CD4-positive, alpha-beta T cell (primary cell): ENCODE measurements around the gene KIAA0040. TPM values are rescaled to one million over a fixed set of nuclear protein-coding genes. Genes with fewer than 3 reads are reported as not detected.

Experiments
- ATAC-seq: fragments of 200-7000 bp; cut with Tn5 transposase; one replicate; pipeline ENCODE4 v1.10.0; 2022; ENCODE audit warnings: mild to moderate bottlenecking; ENCODE audit not compliant: poor library complexity
- CTCF ChIA-PET: fragments of 350-600 bp; sonication (Branson Sonifier 250); formaldehyde crosslinking; loops from one replicate; lab custom pipeline; 2021; ENCODE audit warnings: antibody characterized with exemption, inconsistent platforms; lab: Charles Lee
- POLR2A ChIA-PET: fragments of 350-600 bp; sonication (Branson Sonifier 250); formaldehyde crosslinking; loops from one replicate; lab custom pipeline; 2021; ENCODE audit warnings: antibody characterized with exemption, inconsistent platforms; lab: Charles Lee
- DNase-seq, 14 experiments: peaks; one replicate each; pipeline ENCODE4 v3.0.0-alpha.2; 2013 to 2020; ENCODE audit warnings: mixed read lengths in 2 of 14
- H3K27ac ChIP-seq, 2 donors: one replicate each; pipeline versions ENCODE4 v1.5.1 to v1.7.0; 2013; ENCODE audit warnings: low read length in 2 of 2, low read depth in 1 of 2, mild to moderate bottlenecking in 1 of 2
- H3K27me3 ChIP-seq, 2 experiments: 1 replicate in 1 of 2; 2 replicates in 1 of 2; pipeline versions ENCODE4 v1.6.1 to v1.7.0; 2013; ENCODE audit warnings: low read length in 2 of 2, control low read depth in 1 of 2, mild to moderate bottlenecking in 1 of 2, moderate library complexity in 1 of 2; ENCODE audit not compliant: insufficient read depth in 2 of 2, control insufficient read depth in 1 of 2
- H3K36me3 ChIP-seq: one replicate; pipeline ENCODE4 v1.6.1; 2013; ENCODE audit warnings: low read length, control low read depth; ENCODE audit not compliant: insufficient read depth
- H3K4me1 ChIP-seq: one replicate; pipeline ENCODE4 v1.6.1; 2013; ENCODE audit warnings: low read length, control low read depth; ENCODE audit not compliant: insufficient read depth
- H3K4me3 ChIP-seq: one replicate; pipeline ENCODE4 v1.5.1; 2013; ENCODE audit warnings: mild to moderate bottlenecking, low read length, moderate library complexity
- H3K9me3 ChIP-seq, 2 experiments: 1 replicate in 1 of 2; 2 replicates in 1 of 2; pipeline versions ENCODE4 v1.6.1 to v1.7.0; 2013; ENCODE audit warnings: low read length in 2 of 2, mild to moderate bottlenecking in 2 of 2, control low read depth in 1 of 2, moderate library complexity in 1 of 2; ENCODE audit not compliant: control insufficient read depth in 1 of 2, insufficient read depth in 1 of 2
- H3K27ac Mint-ChIP-seq: one replicate; pipeline ENCODE4 v1.8.0; 2020; ENCODE audit warnings: mixed read lengths
- H3K27me3 Mint-ChIP-seq: one replicate; pipeline ENCODE4 v1.8.0; 2021; ENCODE audit warnings: mixed read lengths
- H3K36me3 Mint-ChIP-seq: one replicate; pipeline ENCODE4 v1.8.0; 2021; ENCODE audit warnings: low read depth, mixed read lengths
- H3K4me1 Mint-ChIP-seq: one replicate; pipeline ENCODE4 v1.8.0; 2021; ENCODE audit warnings: low read depth, mixed read lengths
- H3K4me3 Mint-ChIP-seq: one replicate; pipeline ENCODE4 v1.8.0; 2020; ENCODE audit warnings: mild to moderate bottlenecking, mixed read lengths
- H3K9me3 Mint-ChIP-seq: one replicate; pipeline ENCODE4 v1.8.0; 2020; ENCODE audit warnings: mixed read lengths
- intact Hi-C, 2 experiments: fragments of 100-400 bp; cut with DNase I in 1 of 2; cut with micrococcal nuclease in 1 of 2; formaldehyde crosslinking; loops; one replicate each; pipeline versions ENCODE4 v1.15.1 to v1.9.0; 2023 to 2025; cut with DNase I, micrococcal nuclease
- total RNA-seq, 174 experiments: library from RNA in 2 of 174; stranded (reverse) in 2 of 174; gene quantifications; one replicate each; pipeline ENCODE4 v1.2.3 and lab custom pipeline; 2021 to 2026
- TF ChIP-seq, protein P1 (sequence below): fragments of 200-600 bp; IDR thresholded peaks from one replicate; pipeline ENCODE4 v1.8.0; 2022; ENCODE audit warnings: antibody characterized with exemption, mild to moderate bottlenecking

KIAA0040 gene
- total RNA-seq, 2 experiments from 2014 or later, result 13.5 to 14.5 TPM

DNA sequence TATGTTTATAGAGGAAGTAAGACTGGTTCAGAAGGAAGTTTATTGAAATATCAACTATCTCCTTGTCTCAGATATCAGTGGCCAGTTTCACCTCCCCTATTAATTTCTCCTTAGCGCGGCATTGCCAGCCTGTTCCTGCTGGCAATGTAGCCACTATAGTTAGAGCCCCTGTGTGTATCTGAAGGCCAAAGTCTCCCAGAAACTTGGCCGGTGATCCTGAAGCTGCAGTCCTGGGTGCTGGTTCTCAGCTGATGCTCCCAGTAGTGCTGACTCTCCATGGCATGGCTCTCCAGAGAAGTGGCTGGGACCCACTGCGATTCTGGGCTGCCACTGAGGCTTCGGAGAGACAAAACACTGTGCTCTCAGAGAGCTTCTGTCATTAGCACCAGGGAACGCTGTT is 65.0 kb downstream of the KIAA0040 start:
- CTCF ChIA-PET, result interaction anchor here (1.0 kb wide), 1 partner anchor 192 kb away, joined by 3 read pairs; no protein-coding TSS in a partner anchor
- POLR2A ChIA-PET, result no interaction called here

DNA sequence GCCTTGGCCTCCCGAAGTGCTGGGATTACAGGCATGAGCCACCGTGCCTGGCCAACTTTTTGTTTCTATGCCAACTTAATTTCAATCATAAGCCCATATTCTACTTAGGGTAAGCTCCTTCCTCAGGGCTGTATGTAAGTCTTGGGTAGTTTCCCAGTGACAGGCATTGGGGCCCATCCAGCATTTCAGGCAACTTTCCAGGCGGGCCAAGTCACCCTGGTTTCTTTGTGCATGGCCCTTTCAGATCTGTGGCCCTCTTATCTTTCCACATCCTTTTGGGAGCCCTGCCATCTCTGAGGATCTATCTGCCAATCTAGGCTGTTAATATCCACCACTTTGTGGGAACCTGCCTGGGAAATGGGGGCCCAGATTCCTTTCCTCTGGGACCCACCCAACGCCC is 66.2 kb downstream of the KIAA0040 start:
- no peak overlapping the region for H3K27ac ChIP-seq
- Mint-ChIP-seq H3K27me3 (no peaks in the 10 kb centered on the region), H3K27ac (no peak overlapping the region), H3K4me3 (no peak overlapping the region), H3K9me3 (no peaks in the 10 kb centered on the region), H3K4me1 (no peaks in the 10 kb centered on the region), H3K36me3 (no peaks in the 10 kb centered on the region)
- H3K36me3 ChIP-seq, result no peaks in the 10 kb centered on the region
- H3K9me3 ChIP-seq, result no peaks in the 10 kb centered on the region
- peaks cover 2% of the 10 kb centered on the region for H3K4me1 ChIP-seq
- DNase-seq (no peak), ATAC-seq (no peak)
- CTCF ChIA-PET, result interaction anchor here (2.7 kb wide), 1 partner anchor 103 kb away, joined by 20 read pairs; the partner anchor contains the start of gene MRPS14
- H3K4me3 ChIP-seq, result no peak overlapping the region
- TF ChIP-seq, protein P1, sequence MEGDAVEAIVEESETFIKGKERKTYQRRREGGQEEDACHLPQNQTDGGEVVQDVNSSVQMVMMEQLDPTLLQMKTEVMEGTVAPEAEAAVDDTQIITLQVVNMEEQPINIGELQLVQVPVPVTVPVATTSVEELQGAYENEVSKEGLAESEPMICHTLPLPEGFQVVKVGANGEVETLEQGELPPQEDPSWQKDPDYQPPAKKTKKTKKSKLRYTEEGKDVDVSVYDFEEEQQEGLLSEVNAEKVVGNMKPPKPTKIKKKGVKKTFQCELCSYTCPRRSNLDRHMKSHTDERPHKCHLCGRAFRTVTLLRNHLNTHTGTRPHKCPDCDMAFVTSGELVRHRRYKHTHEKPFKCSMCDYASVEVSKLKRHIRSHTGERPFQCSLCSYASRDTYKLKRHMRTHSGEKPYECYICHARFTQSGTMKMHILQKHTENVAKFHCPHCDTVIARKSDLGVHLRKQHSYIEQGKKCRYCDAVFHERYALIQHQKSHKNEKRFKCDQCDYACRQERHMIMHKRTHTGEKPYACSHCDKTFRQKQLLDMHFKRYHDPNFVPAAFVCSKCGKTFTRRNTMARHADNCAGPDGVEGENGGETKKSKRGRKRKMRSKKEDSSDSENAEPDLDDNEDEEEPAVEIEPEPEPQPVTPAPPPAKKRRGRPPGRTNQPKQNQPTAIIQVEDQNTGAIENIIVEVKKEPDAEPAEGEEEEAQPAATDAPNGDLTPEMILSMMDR, result no peak
- POLR2A ChIA-PET, result interaction anchor here (1.7 kb wide), 1 partner anchor 97 kb away, joined by 9 read pairs; no protein-coding TSS in a partner anchor
- H3K27me3 ChIP-seq, result no peaks in the 10 kb centered on the region
- intact Hi-C loops, result loop anchor here in 1 of 2 experiments (10.0 kb wide), 2 partner anchors 242 to 872 kb away; no protein-coding TSS in a partner anchor

More for the DNA sequence above, 65.0 kb downstream of the KIAA0040 start:
- no peak overlapping the region for H3K4me3 ChIP-seq
- no peaks in the 10 kb centered on the region for H3K36me3 ChIP-seq
- Mint-ChIP-seq H3K36me3 (no peaks in the 10 kb centered on the region), H3K4me3 (no peak overlapping the region), H3K27ac (no peak overlapping the region), H3K4me1 (no peaks in the 10 kb centered on the region), H3K27me3 (no peaks in the 10 kb centered on the region), H3K9me3 (no peaks in the 10 kb centered on the region)
- no peaks in the 10 kb centered on the region for H3K9me3 ChIP-seq
- TF ChIP-seq, protein P1, result no peak
- peaks cover 0 to under 1% of the 10 kb centered on the region in 2 experiments for H3K27me3 ChIP-seq
- intact Hi-C loops, result loop anchor here in 1 of 2 experiments (10.0 kb wide), 2 partner anchors 243 to 873 kb away; no protein-coding TSS in a partner anchor
- H3K4me1 ChIP-seq, result peaks cover 2% of the 10 kb centered on the region
- DNase-seq (no peak), ATAC-seq (no peak)
- no peak overlapping the region for H3K27ac ChIP-seq

DNA sequence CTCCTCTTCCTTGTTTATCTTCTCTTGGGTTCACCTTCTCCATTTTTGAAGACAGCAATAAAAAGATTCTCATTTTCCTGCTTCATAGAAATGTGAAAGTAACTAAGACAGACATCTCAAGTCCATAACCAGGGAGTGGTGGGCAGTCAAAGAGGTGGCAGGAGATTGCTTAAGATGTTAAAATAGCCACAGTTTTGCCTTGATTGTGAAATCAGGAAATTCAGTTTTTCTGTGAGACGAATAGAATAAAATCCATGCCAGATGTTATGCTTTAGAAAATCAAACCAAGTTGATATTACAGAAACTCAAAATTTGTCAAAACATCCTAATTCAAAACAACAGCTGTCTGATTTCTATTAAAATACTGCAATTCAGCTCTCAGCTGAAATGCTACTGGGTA is 67.7 kb downstream of the KIAA0040 start:
- H3K4me3 ChIP-seq, result no peak overlapping the region

More for the DNA sequence above, 67.7 kb downstream of the KIAA0040 start:
- ATAC-seq (no peak), DNase-seq (no peak)
- Histone ChIP-seq H3K27me3 (no peaks in the 10 kb centered on the region), H3K9me3 (no peaks in the 10 kb centered on the region), H3K4me1 (peaks cover 2% of the 10 kb centered on the region), H3K27ac (no peak overlapping the region), H3K36me3 (no peaks in the 10 kb centered on the region)
- Mint-ChIP-seq H3K27ac (no peak overlapping the region), H3K4me1 (no peaks in the 10 kb centered on the region), H3K4me3 (no peak overlapping the region), H3K27me3 (no peaks in the 10 kb centered on the region), H3K36me3 (no peaks in the 10 kb centered on the region), H3K9me3 (no peaks in the 10 kb centered on the region)
- ChIA-PET CTCF (interaction anchor here (0.8 to 2.7 kb wide), 10 partner anchors 8 to 355 kb away, joined by 3 to 26 read pairs (median 4); partner anchors contain the start of gene MRPS14), POLR2A (interaction anchor here (0.7 to 1.7 kb wide), 3 partner anchors 21 to 124 kb away, joined by 3 to 9 read pairs (median 3); no protein-coding TSS in a partner anchor)
- TF ChIP-seq, protein P1, result no peak
- intact Hi-C loops, result loop anchor here (1.0 to 10.0 kb wide), 5 partner anchors 96 to 870 kb away; no protein-coding TSS in a partner anchor
